B cell (primary cell): ENCODE measurements around the gene WASF3. TPM values are rescaled to one million over a fixed set of nuclear protein-coding genes. Genes with fewer than 3 reads are reported as not detected.

ENCODE experiments used
- ATAC-seq: fragments of 200-7000 bp; cut with Tn5 transposase; one replicate; pipeline ENCODE4 v1.10.0; 2021; ENCODE audit warnings: low read depth, mild to moderate bottlenecking, moderate number of reproducible peaks, moderate library complexity
- CTCF ChIA-PET: fragments of 350-600 bp; sonication (Branson Sonifier 250); formaldehyde crosslinking; loops from one replicate; lab custom pipeline; 2021; ENCODE audit warnings: antibody characterized with exemption, inconsistent platforms; lab: Charles Lee
- POLR2A ChIA-PET: fragments of 350-600 bp; sonication (Branson Sonifier 250); formaldehyde crosslinking; loops from one replicate; lab custom pipeline; 2021; ENCODE audit warnings: antibody characterized with exemption; lab: Charles Lee
- DNase-seq: peaks from one replicate; pipeline ENCODE4 v3.0.0; 2013
- H2AFZ ChIP-seq: 2 replicates; pipeline ENCODE4 v1.6.1; 2012; ENCODE audit warnings: mild to moderate bottlenecking, low read depth, low read length; ENCODE audit not compliant: insufficient read depth, poor library complexity, severe bottlenecking
- H3K27ac ChIP-seq, 2 donors: 1 replicate in 1 of 2; 2 replicates in 1 of 2; pipeline ENCODE4 v1.5.1; 2012 to 2013; ENCODE audit warnings: low read length in 2 of 2, mild to moderate bottlenecking in 2 of 2, moderate library complexity in 1 of 2
- H3K27me3 ChIP-seq, 4 experiments: fragments of 200-600 bp in 1 of 4; sonication (generic) in 1 of 4; replicated peaks in 1 of 4; 1 replicate in 2 of 4; 2 replicates in 2 of 4; pipeline versions ENCODE4 v1.6.1 to v1.7.0; 2013 to 2016; ENCODE audit warnings: low read length in 3 of 4, mild to moderate bottlenecking in 2 of 4, mixed read lengths in 1 of 4, moderate library complexity in 1 of 4; ENCODE audit not compliant: insufficient read depth in 4 of 4, control insufficient read depth in 3 of 4; ENCODE audit errors: control extremely low read depth in 1 of 4
- H3K36me3 ChIP-seq, 2 experiments: replicated peaks in 1 of 2; 1 replicate in 1 of 2; 2 replicates in 1 of 2; pipeline versions ENCODE4 v1.6.1 to v1.7.1; 2013; ENCODE audit warnings: low read length in 1 of 2; ENCODE audit not compliant: insufficient read depth in 2 of 2, control insufficient read depth in 1 of 2; ENCODE audit errors: control extremely low read depth in 1 of 2, extremely low read depth in 1 of 2
- H3K4me1 ChIP-seq, 2 donors: fragments of 200-600 bp in 1 of 2; sonication (generic) in 1 of 2; 1 replicate in 1 of 2; 2 replicates in 1 of 2; pipeline versions ENCODE4 v1.5.1 to v1.6.1; 2013 to 2017; ENCODE audit warnings: low read length in 2 of 2; ENCODE audit not compliant: control insufficient read depth in 2 of 2, insufficient read depth in 2 of 2
- H3K4me2 ChIP-seq: replicated peaks from 2 replicates; pipeline ENCODE3; 2012; ENCODE audit warnings: mild to moderate bottlenecking, low read depth, low read length; ENCODE audit not compliant: poor library complexity, severe bottlenecking
- H3K4me3 ChIP-seq, 5 experiments: fragments of 200-600 bp in 1 of 5; sonication (generic) in 1 of 5; 1 replicate in 3 of 5; 2 replicates in 2 of 5; pipeline versions ENCODE4 v1.5.1 to v1.7.0; 2011 to 2016; ENCODE audit warnings: low read length in 4 of 5, mild to moderate bottlenecking in 4 of 5, low read depth in 2 of 5, control low read depth in 1 of 5, moderate library complexity in 1 of 5; ENCODE audit not compliant: insufficient read depth in 1 of 5; ENCODE audit errors: control extremely low read depth in 1 of 5, extremely low read depth in 1 of 5
- H3K79me2 ChIP-seq: fragments of 200-600 bp; sonication (generic); one replicate; pipeline ENCODE4 v1.6.0; 2016; ENCODE audit warnings: low read length; ENCODE audit not compliant: control insufficient read depth, insufficient read depth
- H3K9ac ChIP-seq: fragments of 200-600 bp; sonication (generic); 2 replicates; pipeline ENCODE4 v1.6.1; 2017; ENCODE audit warnings: mild to moderate bottlenecking, low read length, moderate library complexity
- H3K9me3 ChIP-seq, 3 donors: one replicate each; pipeline versions ENCODE4 v1.6.1 to v1.7.1; 2013; ENCODE audit warnings: low read length in 2 of 3; ENCODE audit not compliant: control insufficient read depth in 2 of 3, insufficient read depth in 1 of 3; ENCODE audit errors: control extremely low read depth in 1 of 3
- H4K20me1 ChIP-seq: 2 replicates; pipeline ENCODE4 v1.6.0; 2012; ENCODE audit warnings: mild to moderate bottlenecking, low read length; ENCODE audit not compliant: insufficient read depth, control insufficient read depth, poor library complexity, severe bottlenecking
- H3K27ac Mint-ChIP-seq: one replicate; pipeline ENCODE4 v1.8.0; 2021; ENCODE audit warnings: mixed read lengths
- H3K27me3 Mint-ChIP-seq: one replicate; pipeline ENCODE4 v1.8.0; 2021; ENCODE audit warnings: mixed read lengths
- H3K4me1 Mint-ChIP-seq: one replicate; pipeline ENCODE4 v1.8.0; 2021; ENCODE audit warnings: mixed read lengths
- H3K4me3 Mint-ChIP-seq: one replicate; pipeline ENCODE4 v1.8.0; 2021; ENCODE audit warnings: mixed read lengths
- H3K9me3 Mint-ChIP-seq: one replicate; pipeline ENCODE4 v1.8.0; 2022; ENCODE audit warnings: mixed read lengths; ENCODE audit not compliant: insufficient read depth
- EZH2 ChIP-seq: IDR thresholded peaks from 2 replicates; pipeline ENCODE4 v1.6.1; 2012; ENCODE audit warnings: borderline replicate concordance, low read depth, mild to moderate bottlenecking, moderate library complexity, low read length; ENCODE audit not compliant: insufficient read depth, poor library complexity, severe bottlenecking
- WGBS: methylation state at CpG from one replicate; pipeline ENCODE4 v1.1.5; 2013; ENCODE audit warnings: missing lambda C conversion rate; ENCODE audit not compliant: insufficient coverage; 5-methylcytosine and 5-hydroxymethylcytosine counted together
- intact Hi-C: fragments of 100-400 bp; cut with micrococcal nuclease; formaldehyde crosslinking; loops from one replicate; pipeline ENCODE4 v1.10.0; 2022
- polyA plus RNA-seq: library from polyadenylated mRNA; depleted of rRNA; stranded (reverse); fragments of >200 nt; gene quantifications from 2 replicates; pipeline ENCODE4 v1.2.3, GENCODE V29; 2012
- total RNA-seq, 2 donors: library from RNA; stranded (reverse); fragments of 120-200 nt in 1 of 2; gene quantifications; 1 replicate in 1 of 2; 2 replicates in 1 of 2; pipeline versions ENCODE4 v1.2.3 to v1.2.4, GENCODE V29; 2013 to 2022
- TF ChIP-seq, protein P1 (sequence below): fragments of 200-600 bp; IDR thresholded peaks from one replicate; pipeline ENCODE4 v1.8.0; 2022; ENCODE audit warnings: antibody characterized with exemption, mild to moderate bottlenecking

WASF3 gene
- total and polyA plus RNA-seq, 2 donors (not counting 1 experiment from before 2014, with no cell fraction given) = 0.18 to 0.89 TPM

DNA sequence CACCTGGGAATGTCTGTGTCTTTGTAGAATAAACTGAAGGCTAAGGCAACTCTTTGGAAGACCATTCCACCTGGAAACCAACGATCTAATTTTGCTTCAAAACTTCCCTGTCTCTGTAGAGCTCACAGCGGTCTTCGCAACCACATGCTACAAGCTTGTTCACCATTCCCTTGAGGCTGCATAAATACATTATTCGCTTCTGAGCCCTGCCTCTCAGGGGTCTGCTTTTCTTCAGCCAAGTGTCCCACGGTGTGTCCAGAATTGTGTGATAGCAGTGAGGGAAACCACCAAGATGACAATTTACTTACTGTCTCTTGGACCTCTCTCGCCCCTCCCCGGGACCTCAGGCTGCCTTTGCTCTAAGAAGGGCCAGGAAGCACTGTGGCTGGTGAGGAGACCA, 152.0 kb downstream of the WASF3 start:
- Mint-ChIP-seq H3K4me3 (no peak overlapping the region), H3K27me3 (peaks cover 16% of the 10 kb centered on the region), H3K9me3 (no peaks in the 10 kb centered on the region), H3K27ac (no peak overlapping the region), H3K4me1 (no peaks in the 10 kb centered on the region)
- Histone ChIP-seq H3K4me2 (no peak overlapping the region), H3K79me2 (no peaks in the 10 kb centered on the region), H4K20me1 (no peaks in the 10 kb centered on the region), H3K4me3 (no peak overlapping the region), H3K9ac (no peak overlapping the region), H2AFZ (no peak overlapping the region), H3K27me3 (peaks cover 0 to 3% (median 0%) of the 10 kb centered on the region in 4 experiments), H3K27ac (no peak overlapping the region), H3K9me3 (no peaks in the 10 kb centered on the region), H3K4me1 (no peaks in the 10 kb centered on the region), H3K36me3 (no peaks in the 10 kb centered on the region)
- WGBS = 87% methylated on average over 7 of the region's 7 CpGs
- DNase-seq = no peak
- CTCF ChIA-PET = interaction anchor here (1.0 to 2.5 kb wide), 3 partner anchors 15 to 240 kb away, joined by 3 to 7 read pairs (median 3); no protein-coding TSS in a partner anchor
- no peak for TF ChIP-seq EZH2
- no peak for ATAC-seq
- intact Hi-C loops = no loop called here
- POLR2A ChIA-PET = no interaction called here

GRCh38 chr13:26710166-26710565, 152.7 kb downstream of the WASF3 start:
- Histone ChIP-seq H3K4me2 (no peak overlapping the region), H4K20me1 (no peaks in the 10 kb centered on the region), H3K36me3 (no peaks in the 10 kb centered on the region), H3K9me3 (no peaks in the 10 kb centered on the region), H3K79me2 (no peaks in the 10 kb centered on the region), H3K9ac (no peak overlapping the region), H3K27me3 (peaks cover 0 to 3% (median 0%) of the 10 kb centered on the region in 4 experiments), H3K4me1 (no peaks in the 10 kb centered on the region), H3K4me3 (no peak overlapping the region), H3K27ac (no peak overlapping the region), H2AFZ (no peak overlapping the region)
- H3K4me3 Mint-ChIP-seq = no peak overlapping the region
- intact Hi-C loops = no loop called here
- ChIA-PET POLR2A (no interaction called here), CTCF (interaction anchor here (1.0 to 1.9 kb wide), 3 partner anchors 12 to 220 kb away, joined by 3 to 6 read pairs (median 6); no protein-coding TSS in a partner anchor)
- TF ChIP-seq, protein P1, sequence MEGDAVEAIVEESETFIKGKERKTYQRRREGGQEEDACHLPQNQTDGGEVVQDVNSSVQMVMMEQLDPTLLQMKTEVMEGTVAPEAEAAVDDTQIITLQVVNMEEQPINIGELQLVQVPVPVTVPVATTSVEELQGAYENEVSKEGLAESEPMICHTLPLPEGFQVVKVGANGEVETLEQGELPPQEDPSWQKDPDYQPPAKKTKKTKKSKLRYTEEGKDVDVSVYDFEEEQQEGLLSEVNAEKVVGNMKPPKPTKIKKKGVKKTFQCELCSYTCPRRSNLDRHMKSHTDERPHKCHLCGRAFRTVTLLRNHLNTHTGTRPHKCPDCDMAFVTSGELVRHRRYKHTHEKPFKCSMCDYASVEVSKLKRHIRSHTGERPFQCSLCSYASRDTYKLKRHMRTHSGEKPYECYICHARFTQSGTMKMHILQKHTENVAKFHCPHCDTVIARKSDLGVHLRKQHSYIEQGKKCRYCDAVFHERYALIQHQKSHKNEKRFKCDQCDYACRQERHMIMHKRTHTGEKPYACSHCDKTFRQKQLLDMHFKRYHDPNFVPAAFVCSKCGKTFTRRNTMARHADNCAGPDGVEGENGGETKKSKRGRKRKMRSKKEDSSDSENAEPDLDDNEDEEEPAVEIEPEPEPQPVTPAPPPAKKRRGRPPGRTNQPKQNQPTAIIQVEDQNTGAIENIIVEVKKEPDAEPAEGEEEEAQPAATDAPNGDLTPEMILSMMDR = no peak
- no peak for TF ChIP-seq EZH2
- no peaks in the 10 kb centered on the region for H3K4me1 Mint-ChIP-seq
- DNase-seq (no peak), ATAC-seq (no peak)
- 62% methylated on average over 12 of the region's 13 CpGs for WGBS
- H3K27me3 Mint-ChIP-seq = peaks cover 16% of the 10 kb centered on the region
- H3K9me3 Mint-ChIP-seq = no peaks in the 10 kb centered on the region
- no peak overlapping the region for H3K27ac Mint-ChIP-seq
